Mucosa of descending colon (tissue), 3 donors: ENCODE data around the gene SCGB1D4. TPM values are rescaled to one million over a fixed set of nuclear protein-coding genes. Genes with fewer than 3 reads are reported as not detected.
"Not testable (repeated sequence)": the region's sequence is repeated elsewhere in the genome, so short reads cannot be mapped to it uniquely, and the experiment has no call there.

Experiments
- ATAC-seq: fragments of 200-7000 bp; cut with Tn5 transposase; one replicate; pipeline ENCODE4 v1.9.1; 2020; ENCODE audit warnings: mild to moderate bottlenecking, moderate library complexity
- DNase-seq, 3 donors: peaks; one replicate each; pipeline ENCODE4 v3.0.0-alpha.2; 2020
- H3K36me3 ChIP-seq: fragments of 200-600 bp; one replicate; pipeline ENCODE4 v1.8.0; 2021; ENCODE audit warnings: low read depth, mild to moderate bottlenecking
- H3K4me1 ChIP-seq: fragments of 200-600 bp; one replicate; pipeline ENCODE4 v1.8.0; 2021; ENCODE audit warnings: low read depth, mild to moderate bottlenecking
- H3K4me3 ChIP-seq: fragments of 200-600 bp; one replicate; pipeline ENCODE4 v1.8.0; 2021; ENCODE audit warnings: mild to moderate bottlenecking
- H3K9me3 ChIP-seq: fragments of 200-600 bp; one replicate; pipeline ENCODE4 v1.8.0; 2021; ENCODE audit warnings: mild to moderate bottlenecking
- CTCF ChIP-seq: fragments of 200-600 bp; IDR thresholded peaks from one replicate; pipeline ENCODE4 v1.8.0; 2022; ENCODE audit warnings: antibody characterized with exemption, mild to moderate bottlenecking
- intact Hi-C, 2 donors: fragments of 100-400 bp; cut with DNase I in 1 of 2; cut with micrococcal nuclease in 1 of 2; formaldehyde crosslinking; loops; one replicate each; pipeline versions ENCODE4 v1.11.0 to v1.11.1; 2022; cut with DNase I, micrococcal nuclease
- long read RNA-seq, 2 donors: library from polyadenylated mRNA; unstranded; transcript quantifications; one replicate each; pipeline ENCODE4 v2.0.0, GENCODE V29; 2019 to 2021
- total RNA-seq, 3 donors: library from RNA; stranded (reverse); fragmentation: NEBNext Ultra II Directional in 2 of 3; extraction: Animal tissue kit (Norgen Biotek cat#: 25700) in 2 of 3; gene quantifications; one replicate each; pipeline versions ENCODE4 v1.2.1 to v1.2.4, GENCODE V29; 2021 to 2023
- donor health status: DM: no; HTN: no; CAD: no; lungs with moderate emphysema.
- donor health status: DM: no; HTN: no; CAD: no.
- donor health status: DM: no; HTN: yes; CAD: no.

SCGB1D4 gene
- not detected for total RNA-seq
- long read RNA-seq, donor 1: 0 reads
- long read RNA-seq, donor 2: 0 reads

- DNase-seq (no peak), ATAC-seq (no peak)
- Histone ChIP-seq H3K9me3 (no peaks in the 10 kb centered on the region), H3K4me1 (no peaks in the 10 kb centered on the region), H3K36me3 (no peaks in the 10 kb centered on the region), H3K4me3 (no peak within 1 kb of the TSS)
- TF ChIP-seq CTCF: no peak
- intact Hi-C loops: no loop called here
These were observed at the start of gene SCGB1D4 for GRCh38 chr11:62298975-62299374. Gene SCGB1D4, minus strand, starts transcription at chr11:62299075. Its CDS starts 65 bp downstream, at chr11:62299010.

GRCh38 chr11:62345861-62346260 is 47.0 kb upstream of the SCGB1D4 start:
- peak; percentile 85 for ATAC-seq
- Histone ChIP-seq H3K4me1 (no peaks in the 10 kb centered on the region), H3K9me3 (no peaks in the 10 kb centered on the region), H3K4me3 (no peak overlapping the region), H3K36me3 (no peaks in the 10 kb centered on the region)
- no peak for TF ChIP-seq CTCF
- peak in 1 of 3 donors; percentile 41 for DNase-seq
- intact Hi-C loops: no loop called here

- no peaks in the 10 kb centered on the region for H3K36me3 ChIP-seq
- no peak for TF ChIP-seq CTCF
- DNase-seq: no peak
- no peaks in the 10 kb centered on the region for H3K9me3 ChIP-seq
- ATAC-seq: no peak
- intact Hi-C loops: no loop called here
- H3K4me3 ChIP-seq: no peak overlapping the region
- peaks cover 4% of the 10 kb centered on the region for H3K4me1 ChIP-seq
These were observed 45.3 kb upstream of the SCGB1D4 start for GRCh38 chr11:62344210-62344609.

- ATAC-seq, DNase-seq, intact Hi-C loops, H3K36me3 ChIP-seq, H3K9me3 ChIP-seq, H3K4me1 ChIP-seq, H3K4me3 ChIP-seq: not testable (repeated sequence)
These were observed 44.8 kb upstream of the SCGB1D4 start for GRCh38 chr11:62343646-62344190.

- Histone ChIP-seq H3K4me3 (no peak overlapping the region), H3K9me3 (no peaks in the 10 kb centered on the region), H3K36me3 (no peaks in the 10 kb centered on the region), H3K4me1 (peaks cover 8% of the 10 kb centered on the region)
- TF ChIP-seq CTCF: no peak
- intact Hi-C loops: no loop called here
- ATAC-seq: peak; percentile 36
- no peak for DNase-seq
These were observed 42.7 kb upstream of the SCGB1D4 start for GRCh38 chr11:62341588-62341987.

GRCh38 chr11:62340269-62340901 is 41.5 kb upstream of the SCGB1D4 start:
- peak; percentile 41 for TF ChIP-seq CTCF
- ATAC-seq (peak; percentile 52), DNase-seq (peak; percentile 53 to 84 (median 63))
- Histone ChIP-seq H3K4me3 (no peak overlapping the region), H3K4me1 (peaks cover 8% of the 10 kb centered on the region), H3K36me3 (no peaks in the 10 kb centered on the region), H3K9me3 (no peaks in the 10 kb centered on the region)
- intact Hi-C loops: no loop called here
